HG03432 (cell line): ENCODE data around the gene XIAP.
"Not testable (repeated sequence)": the region's sequence is repeated elsewhere in the genome, so short reads cannot be mapped to it uniquely, and the experiment has no call there.

Experiments used
- ATAC-seq: cut with Tn5 transposase; IDR thresholded peaks from one replicate; pipeline ENCODE4 v1.9.1; 2021; ENCODE audit warnings: mild to moderate bottlenecking, moderate library complexity; ENCODE audit not compliant: unreplicated experiment

XIAP gene

DNA sequence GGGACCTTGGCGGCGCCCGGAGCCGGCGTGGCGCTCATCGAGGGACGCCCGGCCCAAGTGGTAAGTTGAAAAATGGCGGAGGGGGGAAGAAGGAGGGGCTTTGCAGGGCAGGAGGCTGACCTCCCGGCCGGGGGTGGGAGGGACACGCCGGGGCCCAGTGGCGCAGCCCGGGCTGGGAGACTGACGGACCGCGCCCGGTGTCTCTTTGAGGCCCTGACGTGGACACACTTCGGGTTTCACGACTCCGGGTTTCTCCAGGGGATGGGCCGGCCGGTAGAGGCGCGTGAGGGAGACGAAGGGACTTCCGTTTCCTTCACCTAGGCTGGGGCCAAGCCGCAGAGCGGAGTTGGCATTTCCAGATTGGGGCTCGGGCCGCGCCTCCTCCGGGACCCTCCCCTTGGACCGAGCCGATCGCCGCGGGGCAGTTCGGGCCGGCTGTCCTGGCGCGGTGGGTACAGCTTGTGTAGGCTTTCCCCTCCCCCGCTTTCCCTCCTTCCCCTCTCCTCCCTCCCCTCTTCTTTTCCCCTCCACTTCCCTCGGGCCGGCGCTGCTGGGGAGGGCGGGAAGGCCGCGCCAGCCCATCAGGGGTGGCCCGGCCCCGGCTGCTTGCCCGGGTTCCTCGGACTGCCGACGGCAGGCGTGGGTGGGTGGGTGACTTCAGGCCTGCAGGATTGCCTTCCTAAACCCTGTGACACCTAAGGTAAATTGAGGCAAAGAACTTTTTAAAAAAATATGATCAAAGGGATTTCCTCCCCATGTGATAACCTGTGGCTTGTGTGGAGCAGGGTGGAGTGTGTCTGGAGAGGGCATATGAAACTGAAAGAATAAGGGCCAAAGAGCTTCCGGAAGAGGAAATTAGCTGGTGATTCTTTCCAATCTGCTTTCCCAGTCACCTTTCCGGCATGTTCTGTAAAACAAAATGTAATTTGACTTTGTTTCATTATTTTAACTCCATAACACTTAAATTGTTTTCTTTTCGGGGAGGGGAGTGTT is at the start of gene XIAP:
XIAP (plus strand) TSS at position 208 of the 993 bp plus-strand sequence. CDS start 25,610 bp downstream, outside the sequence.
- peak; percentile 86 for ATAC-seq

DNA sequence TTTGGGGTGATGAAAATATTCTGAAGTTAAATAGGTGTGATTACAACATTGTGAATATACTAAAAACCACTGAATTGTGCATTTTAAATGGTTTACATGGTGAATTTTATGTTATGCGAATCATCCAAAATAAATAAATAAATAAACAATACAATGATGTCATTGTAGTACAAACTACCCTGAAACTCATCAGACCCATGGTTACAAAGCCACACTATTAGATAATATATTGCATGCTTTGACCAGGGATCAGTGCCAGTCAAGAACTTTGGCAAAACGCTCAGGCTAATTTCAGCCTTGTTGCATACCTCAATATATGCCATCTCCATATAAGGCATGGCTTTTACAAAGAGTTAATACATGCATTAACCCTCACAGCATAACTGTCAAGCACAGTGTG is 45.5 kb upstream of the XIAP start:
- ATAC-seq, result no peak

DNA sequence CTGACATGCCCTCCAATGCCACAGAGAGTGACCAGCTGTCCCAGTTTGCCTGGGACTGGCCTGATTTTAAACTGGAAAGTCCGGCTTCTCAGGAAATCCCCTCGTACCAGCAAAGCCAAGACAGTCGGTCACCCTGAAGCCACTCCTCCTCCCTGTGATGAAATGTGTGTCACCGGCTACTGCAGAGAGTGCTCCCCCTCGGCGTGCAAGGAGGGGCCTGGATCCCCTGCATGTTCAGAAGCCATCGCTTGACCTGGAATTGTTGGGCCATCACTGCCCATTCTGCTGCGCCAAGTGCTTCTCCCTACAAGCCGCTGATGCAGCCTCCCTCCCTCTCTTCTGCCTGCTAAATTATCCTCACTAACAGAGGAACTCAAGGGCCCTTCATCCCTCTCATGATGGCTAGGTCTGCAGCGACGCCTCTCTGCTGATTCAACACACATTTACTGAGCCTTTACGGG is 44.9 kb upstream of the XIAP start:
- not testable (repeated sequence) for ATAC-seq

DNA sequence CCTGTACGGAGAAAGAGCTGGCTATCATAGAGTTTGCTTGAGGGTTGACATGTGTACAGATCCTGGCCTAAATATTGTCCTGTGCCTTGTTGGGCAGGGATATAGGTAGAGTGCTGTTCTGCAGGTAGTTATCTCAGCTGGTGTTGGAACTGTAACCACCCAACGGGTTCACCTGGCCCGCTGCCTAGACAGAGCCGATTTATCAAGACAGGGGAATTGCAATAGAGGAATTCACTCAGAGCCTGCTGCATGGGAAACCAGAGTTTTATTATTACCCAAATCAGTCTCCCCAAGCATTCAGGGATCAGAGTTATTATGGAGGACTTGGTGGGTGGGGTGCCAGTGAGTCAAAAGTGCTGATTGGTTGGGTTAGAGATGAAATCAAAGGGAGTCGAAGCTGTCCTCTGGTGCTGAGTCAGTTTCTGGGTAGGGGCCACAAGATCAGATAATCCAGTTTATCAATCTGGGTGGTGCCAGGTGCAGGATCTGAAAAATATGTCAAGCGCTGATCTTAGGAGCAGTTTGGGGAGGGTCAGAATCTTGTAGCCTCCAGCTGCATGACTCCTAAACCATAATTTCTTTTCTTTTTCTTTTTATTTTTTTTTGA is 42.5 kb upstream of the XIAP start:
- no peak for ATAC-seq

DNA sequence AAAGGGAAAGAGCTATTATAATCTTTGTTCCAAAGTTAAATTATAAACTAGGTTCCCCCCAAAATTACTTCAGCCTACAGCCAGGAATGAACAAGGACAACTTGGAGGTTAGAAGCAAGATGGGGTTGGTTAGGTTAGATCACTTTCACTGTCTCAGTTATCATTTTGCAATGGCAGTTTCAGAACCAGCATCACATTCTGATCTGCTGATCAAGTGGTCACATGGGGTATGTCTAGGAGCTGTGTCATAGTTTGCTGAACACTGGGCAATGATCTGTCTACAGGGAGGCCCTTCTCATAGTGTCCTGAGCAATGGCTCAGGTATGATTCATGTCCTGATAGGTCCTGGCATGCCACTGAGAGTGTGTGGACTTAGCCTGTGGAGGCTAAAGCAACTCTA is 41.6 kb upstream of the XIAP start:
- ATAC-seq, result no peak

DNA sequence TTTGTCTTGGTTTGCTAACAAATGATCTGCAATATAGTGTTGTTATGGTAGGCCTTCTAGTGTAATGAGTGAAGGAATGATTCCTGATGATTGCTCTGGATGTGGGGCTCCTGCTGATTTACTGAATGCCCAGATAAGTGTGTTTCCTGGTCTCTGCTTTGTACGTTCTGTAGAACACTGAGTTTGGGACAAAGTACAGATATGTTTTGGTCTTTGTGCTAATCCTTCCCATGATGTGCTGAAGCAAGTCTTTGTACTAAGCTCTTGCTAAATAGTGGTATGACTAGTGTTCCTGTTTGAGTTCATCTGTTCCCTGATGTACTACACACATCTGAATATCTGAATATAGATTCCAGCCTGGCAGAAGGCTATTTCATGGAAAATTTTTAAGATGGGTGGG is 36.9 kb upstream of the XIAP start:
- ATAC-seq, result no peak

DNA sequence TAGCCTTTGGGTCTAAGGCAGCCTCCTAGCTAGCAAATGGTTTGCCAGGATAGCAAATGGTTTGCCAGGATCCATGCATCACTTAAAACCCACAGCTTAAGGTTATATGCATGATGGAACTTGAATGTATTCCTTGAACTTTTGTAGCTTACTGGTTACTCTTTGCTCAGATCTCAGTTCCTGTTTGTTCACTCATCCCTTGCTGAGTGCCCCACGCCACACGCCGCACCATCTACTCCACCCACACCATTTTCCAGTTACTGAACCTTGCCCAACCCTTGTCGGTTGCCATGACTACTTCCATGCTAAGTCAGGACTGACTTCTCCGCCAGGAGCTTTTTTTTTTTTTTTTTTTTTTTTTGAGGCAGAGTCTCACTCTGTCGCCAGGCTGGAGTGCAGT is 29.5 kb upstream of the XIAP start:
- ATAC-seq, result peak; percentile 95

DNA sequence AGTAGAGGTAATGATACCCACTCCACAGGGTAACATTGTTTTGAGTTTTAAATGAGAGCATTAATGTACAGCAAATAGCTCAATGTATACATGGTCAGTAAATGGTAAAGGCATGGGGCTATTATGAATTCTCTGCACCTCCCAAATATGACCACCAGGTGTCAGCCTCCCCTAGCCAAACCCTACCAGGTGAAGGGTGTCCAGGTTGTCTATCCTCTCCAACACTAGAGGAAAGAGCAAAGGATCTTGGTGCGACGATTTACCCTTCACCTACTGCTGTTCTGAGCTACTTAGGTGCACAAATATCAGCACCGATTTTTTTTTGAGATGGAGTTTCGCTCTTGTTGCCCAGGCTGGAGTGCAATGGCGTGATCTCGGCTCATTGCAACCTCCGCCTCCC is 26.5 kb upstream of the XIAP start:
- ATAC-seq, result peak; percentile 68

DNA sequence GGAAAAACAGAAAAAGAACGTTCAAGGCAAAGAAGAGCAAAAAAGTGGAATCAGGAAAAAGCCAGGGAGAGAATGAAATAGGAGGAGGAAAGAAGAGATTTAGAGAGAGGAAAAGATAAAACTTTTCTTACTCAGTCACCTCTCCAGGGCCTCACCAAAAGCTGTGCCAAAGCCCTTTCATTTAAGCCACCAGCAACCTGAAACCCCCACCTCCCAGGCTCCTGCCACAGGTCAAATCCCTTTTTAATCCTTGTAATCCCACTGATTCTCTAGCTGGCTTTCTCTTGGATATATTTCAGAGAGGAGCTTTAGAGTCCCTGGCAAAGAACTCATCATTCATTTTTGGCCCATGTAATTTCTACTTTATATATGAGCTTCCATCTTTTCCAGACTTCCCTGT is 25.7 kb upstream of the XIAP start:
- ATAC-seq, result no peak

DNA sequence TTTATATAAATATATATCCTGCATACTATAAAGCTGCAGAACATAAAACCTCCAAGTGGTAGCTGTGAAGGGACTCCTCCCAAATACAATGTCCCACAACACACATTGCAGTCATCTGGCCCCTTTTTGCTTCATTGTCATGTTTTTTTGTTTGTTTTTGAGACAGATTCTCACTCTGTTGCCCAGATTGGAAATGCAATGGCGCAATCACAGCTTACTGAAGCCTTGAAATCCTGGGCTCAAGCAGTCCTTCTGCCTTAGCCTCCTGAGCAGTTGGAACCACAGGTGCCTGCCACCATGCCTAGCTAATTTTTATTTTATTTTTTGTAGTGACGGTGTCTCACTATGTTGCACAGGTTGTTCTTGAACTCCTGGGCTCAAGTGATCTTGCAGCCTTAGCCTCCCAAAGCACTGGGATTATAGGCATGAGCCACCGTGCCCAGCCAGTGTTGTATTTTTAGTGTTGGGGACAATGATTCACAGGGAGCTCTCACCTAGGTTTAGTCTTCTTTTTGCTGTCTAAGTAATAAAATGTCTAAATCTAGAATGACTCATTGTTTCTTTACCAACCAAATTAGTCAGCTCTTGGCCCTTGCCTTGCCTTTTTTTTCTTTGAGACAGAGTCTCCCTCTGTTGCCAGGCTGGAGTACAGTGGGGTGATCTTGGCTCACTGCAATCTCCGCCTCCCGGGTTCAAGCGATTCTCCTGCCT is 24.0 kb upstream of the XIAP start:
- ATAC-seq, result peak; percentile 72

DNA sequence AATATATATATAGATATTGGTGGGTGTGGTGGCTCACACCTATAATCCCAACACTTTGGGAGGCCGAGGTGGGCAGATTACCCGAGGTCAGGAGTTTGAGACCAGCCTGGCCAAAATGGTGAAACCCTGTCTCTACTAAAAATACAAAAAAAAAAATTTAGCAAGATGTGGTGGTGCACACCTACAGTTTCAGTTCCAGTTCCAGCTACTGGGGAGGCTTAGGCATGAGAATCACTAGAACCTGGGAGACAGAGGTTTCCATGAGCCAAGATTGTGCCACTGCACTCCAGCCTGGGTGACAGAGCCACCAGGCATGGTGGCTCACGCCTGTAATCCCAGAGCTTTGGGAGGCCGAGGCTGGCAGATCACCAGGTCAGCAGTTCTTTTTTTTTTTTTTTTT is 14.7 kb upstream of the XIAP start:
- ATAC-seq, result not testable (repeated sequence)

DNA sequence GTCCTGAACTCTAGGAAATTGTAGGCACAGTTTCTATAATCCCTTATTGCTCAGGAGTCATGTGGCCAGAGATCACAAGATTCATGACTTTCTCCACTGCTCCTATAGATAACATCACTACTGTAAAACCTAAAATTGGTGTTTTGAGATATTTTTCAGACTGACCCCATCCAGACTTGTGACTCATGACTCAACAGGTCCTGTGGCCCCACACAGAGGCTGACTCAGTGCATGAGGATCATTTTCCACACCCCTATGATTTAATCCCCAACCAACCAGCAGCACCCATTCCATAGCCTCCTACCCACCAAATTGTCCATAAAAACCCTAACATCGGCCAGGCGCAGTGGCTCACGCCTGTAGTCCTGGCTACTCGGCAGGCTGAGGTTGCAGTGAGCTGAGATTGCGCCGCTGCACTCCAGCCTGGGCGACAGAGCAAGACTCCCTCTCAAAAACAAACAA is 13.2 kb upstream of the XIAP start:
- ATAC-seq, result no peak

DNA sequence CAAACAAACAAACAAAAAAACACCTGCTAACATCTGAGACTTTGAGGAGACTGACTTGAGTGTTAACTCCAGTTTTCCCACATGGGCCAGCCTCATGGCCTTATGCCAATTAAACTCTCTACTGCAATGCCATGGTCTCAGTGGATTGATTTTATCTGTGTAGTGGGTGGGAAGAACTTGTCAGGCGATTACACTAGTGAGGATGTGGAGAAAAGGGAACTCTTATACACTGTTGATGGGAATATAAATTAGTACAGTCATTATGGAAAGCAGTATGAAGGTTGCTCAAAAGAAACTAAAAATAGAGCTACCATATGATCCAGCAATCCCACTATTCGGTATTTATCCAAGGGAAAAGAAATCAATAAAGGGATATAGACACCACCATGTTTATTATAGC is 12.8 kb upstream of the XIAP start:
- no peak for ATAC-seq

DNA sequence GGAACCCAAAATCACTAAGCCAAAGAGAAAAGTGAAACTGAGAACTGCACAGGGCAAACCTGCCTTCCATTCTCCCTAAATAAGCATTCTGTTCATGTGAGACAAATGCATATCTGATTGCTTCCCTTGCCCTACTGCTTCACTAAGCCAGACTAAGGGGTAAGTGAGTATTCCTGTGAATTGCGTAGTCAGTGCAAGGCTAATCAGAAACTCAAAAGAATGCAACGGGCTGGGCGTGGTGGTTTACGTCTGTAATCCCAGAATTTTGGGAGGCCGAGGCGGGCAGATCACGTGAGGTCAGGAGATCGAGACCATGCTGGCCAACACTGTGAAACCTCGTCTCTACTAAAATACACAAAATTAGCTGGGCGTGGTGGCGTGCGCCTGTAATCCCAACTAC is 10.8 kb upstream of the XIAP start:
- no peak for ATAC-seq

DNA sequence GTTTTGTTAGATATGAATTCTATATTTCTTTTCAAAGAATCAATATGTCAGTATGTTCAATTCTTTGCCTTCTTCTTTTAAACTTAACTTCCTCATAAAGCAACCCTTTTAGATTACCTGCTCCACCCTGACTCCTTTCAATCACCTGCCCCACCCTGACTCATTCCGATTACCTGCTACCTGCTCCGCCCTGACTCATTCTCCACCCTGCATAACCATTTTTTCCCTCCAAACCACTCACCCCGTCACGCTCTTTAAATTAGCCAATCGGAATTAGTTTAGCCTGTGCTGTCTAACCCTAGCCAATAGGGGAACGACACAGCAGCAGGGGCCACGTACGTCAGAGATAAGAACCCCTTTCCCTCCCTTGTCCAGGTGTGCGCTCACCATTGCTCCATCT is 9.9 kb upstream of the XIAP start:
- ATAC-seq, result not testable (repeated sequence)

DNA sequence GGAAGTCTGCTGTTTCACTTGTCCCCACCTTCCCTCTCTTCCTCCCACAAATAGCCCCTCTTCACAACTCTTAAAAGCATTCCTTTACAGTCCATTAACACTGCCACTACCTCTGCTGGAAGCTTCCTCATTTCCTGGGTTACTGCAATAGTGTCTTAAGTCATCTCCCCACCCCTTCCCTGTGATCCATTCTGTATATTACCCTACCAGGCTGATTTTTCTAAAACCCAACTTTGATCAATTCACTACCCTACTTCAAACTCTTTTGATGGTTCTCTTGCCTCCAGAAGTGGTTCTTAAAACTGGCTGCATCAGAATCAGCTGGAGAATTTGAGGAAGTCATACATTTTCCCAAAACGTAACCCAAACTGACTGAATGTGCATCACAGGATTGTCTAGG is 8.8 kb upstream of the XIAP start:
- no peak for ATAC-seq

DNA sequence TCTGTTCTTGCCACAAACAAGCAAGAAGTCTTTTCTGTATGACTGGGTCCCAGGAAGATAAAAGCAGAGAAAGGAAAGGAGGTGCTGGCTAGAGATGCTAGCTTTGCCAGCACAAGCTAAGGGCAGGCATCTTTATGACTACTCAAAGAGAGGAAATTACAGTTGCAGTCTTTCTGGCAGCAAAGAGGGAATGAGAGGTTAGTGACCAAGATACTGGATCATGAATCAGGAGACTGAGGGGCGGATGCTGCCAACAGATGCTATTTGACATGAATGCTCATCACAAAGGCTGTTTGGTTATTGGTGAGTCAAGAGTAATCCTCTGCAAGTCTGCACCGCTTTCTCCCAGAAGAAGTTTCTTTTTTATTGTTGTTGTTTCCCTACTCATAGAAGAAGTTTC is 5.5 kb upstream of the XIAP start:
- ATAC-seq, result no peak

DNA sequence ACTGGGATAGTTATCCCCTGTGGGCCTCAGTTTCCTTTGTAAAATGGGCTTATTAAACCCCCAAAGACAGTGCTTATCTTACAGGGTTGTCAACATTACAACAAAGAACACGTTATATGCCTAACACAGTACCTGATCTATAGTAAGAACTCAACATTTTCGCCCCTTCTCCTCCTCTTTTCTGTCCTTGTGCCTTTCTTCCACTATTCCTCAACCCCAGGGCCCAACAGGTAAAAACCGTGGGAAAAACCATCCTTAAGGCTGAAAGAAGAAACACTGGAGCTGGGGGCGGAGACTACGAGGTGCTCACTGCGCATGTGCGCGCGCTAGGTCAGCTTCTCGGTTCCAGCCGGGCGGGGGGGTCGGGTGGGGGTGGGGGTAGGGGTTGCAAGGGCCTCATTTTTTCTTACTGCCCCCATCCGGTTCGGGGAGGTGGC is 426 bp upstream of the XIAP start:
- peak; percentile 3 for ATAC-seq

DNA sequence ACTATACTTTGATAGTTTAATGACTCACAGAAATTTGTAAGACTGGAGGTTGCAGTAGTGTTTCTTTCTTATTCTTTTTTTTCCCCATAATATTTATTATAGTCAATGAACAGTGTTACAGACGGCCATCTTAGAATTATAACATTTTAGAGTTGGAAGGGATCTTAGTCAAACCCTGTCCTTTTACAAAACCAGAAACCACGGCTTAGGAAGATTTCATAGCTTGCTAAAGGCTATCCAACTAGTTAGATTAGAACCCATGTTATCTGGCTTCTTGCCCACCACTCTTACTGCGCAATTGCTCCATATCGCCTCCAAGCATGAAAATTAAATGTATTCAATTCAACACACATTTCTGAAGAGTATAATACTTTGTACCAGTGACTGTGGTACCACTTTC is 1.1 kb downstream of the XIAP start:
- ATAC-seq, result no peak

DNA sequence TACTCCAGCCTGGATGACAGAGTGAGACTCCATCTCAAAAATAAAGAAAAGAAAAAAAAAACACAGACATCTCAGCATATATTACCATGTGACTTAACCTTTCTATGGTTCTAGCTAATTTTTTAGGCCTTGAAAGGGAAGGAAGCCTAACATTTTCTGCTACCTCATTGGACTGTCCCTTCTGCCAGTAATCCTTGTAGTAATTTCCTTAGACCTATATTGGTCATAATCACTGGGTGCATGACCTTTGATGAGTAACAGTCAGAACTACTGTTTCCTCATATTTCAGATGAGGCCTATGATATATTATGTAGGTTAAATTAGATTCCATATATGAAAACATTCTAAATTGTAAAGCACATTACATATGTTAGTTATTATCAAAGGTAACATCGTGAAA is 9.6 kb downstream of the XIAP start:
- peak; percentile 68 for ATAC-seq

DNA sequence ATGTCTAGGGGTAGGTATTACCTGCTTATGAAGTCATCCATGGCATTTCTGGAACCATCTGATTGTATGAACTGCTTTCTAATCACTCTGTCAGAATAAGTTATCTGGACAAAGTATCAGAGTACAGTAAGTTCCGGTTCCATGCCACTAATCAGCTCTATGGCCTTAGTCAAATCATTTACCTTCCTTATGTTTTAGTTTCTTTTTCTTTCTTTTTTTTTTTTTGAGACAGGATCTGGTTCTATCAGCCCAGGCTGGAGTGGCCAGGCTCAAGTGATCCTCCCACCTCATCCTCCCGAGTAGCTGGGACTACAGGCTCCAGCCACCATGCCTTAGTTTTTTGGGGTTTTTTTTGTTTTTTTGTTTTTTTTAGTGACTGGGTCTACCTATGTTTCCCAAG is 11.5 kb downstream of the XIAP start:
- ATAC-seq, result peak; percentile 58
